Measurements from ENCODE around the gene TSPAN5. TPM values are rescaled to one million over a fixed set of nuclear protein-coding genes. Genes with fewer than 3 reads are reported as not detected.

TSPAN5 gene
- polyA plus RNA-seq, 1 of the 3 experiments (the other 2 are of a cell fraction): 38.6 TPM

- no peaks in the 10 kb centered on the region for H4K20me1 ChIP-seq (ENCODE audit: insufficient read depth)
- no peaks in the 10 kb centered on the region for H3K36me3 ChIP-seq (replicated peaks in 1 of 2; ENCODE audit: control insufficient read depth in 1 of 2, insufficient read depth in 2 of 2, low read length in 1 of 2)
- H3K9me2 ChIP-seq: no peaks in the 10 kb centered on the region
- 86% methylated on average over 5 of the region's 5 CpGs for WGBS (ENCODE audit: low lambda C conversion rate)
- no peak overlapping the region for H3K4me3 ChIP-seq (ENCODE audit: low read depth in 2 of 2, low read length in 1 of 2)
- peak overlapping the region; percentile 76; the same call in 1 of the 2 replicates for H3K9ac ChIP-seq
- peaks cover 8 to 65% of the 10 kb centered on the region in 2 experiments for H3K4me1 ChIP-seq (ENCODE audit: control insufficient read depth in 1 of 2, insufficient read depth in 2 of 2, low read depth in 1 of 2, low read length in 1 of 2)
- no peak overlapping the region for H2AFZ ChIP-seq (ENCODE audit: low read depth)
- no peaks in the 10 kb centered on the region for H3K9me3 ChIP-seq
- no peak for TF ChIP-seq GABPA (IDR thresholded peaks at IDR 0.05; ENCODE audit: low read depth)
- TF ChIP-seq POLR2AphosphoS5 (IDR thresholded peaks at IDR 0.05; ENCODE audit: low read depth, low read length): no peak
- TF ChIP-seq TAF1 (IDR thresholded peaks at IDR 0.05; ENCODE audit: borderline replicate concordance, low read depth, low read length): no peak
- TF ChIP-seq JUND (IDR thresholded peaks at IDR 0.05): no peak
- TF ChIP-seq USF1 (IDR thresholded peaks at IDR 0.05; ENCODE audit: borderline replicate concordance, low read depth): no peak
- TF ChIP-seq RFX5 (IDR thresholded peaks at IDR 0.05; ENCODE audit: low read length): no peak
- TF ChIP-seq EP300 (IDR thresholded peaks at IDR 0.05; ENCODE audit: borderline replicate concordance in 1 of 2, low read depth in 1 of 2, low read length in 1 of 2): no peak
- no peak for TF ChIP-seq REST (IDR thresholded peaks at IDR 0.05; ENCODE audit: low read depth, low read length)
- TF ChIP-seq MXI1 (IDR thresholded peaks at IDR 0.05; ENCODE audit: low read depth, low read length): no peak
- no peak for TF ChIP-seq ZBTB33 (IDR thresholded peaks at IDR 0.05; ENCODE audit: borderline replicate concordance, low read depth)
- no peak for TF ChIP-seq FOSL2 (IDR thresholded peaks at IDR 0.05; ENCODE audit: borderline replicate concordance, low read depth)
- TF ChIP-seq MEF2A (IDR thresholded peaks at IDR 0.05; ENCODE audit: borderline replicate concordance, low read depth): no peak
- TF ChIP-seq TCF12 (IDR thresholded peaks at IDR 0.05): no peak
- no peak for TF ChIP-seq GATA2 (CRISPR knock-in tag; IDR thresholded peaks at IDR 0.05)
- no peak for TF ChIP-seq SMC3 (IDR thresholded peaks at IDR 0.05; ENCODE audit: low read depth, low read length)
- H3F3A ChIP-seq (replicated peaks; ENCODE audit: insufficient read depth): peaks cover 47% of the 10 kb centered on the region
- peak overlapping the region; percentile 74 for H3K4me2 ChIP-seq
- H3K27ac ChIP-seq (ENCODE audit: low read depth in 2 of 2, low read length in 1 of 2): peak overlapping the region; percentile 4 to 98; a peak in 3 of 4 replicates
- CTCF ChIA-PET: interaction anchor here (0.6 kb wide), 1 partner anchor 137 kb away, joined by 3 read pairs; no protein-coding TSS in a partner anchor
- H3K79me2 ChIP-seq (ENCODE audit: insufficient read depth): peaks cover 88% of the 10 kb centered on the region
- no peak for DNase-seq
- POLR2A ChIA-PET: no interaction called here
- H3K27me3 ChIP-seq (ENCODE audit: insufficient read depth): no peaks in the 10 kb centered on the region
Measured at GRCh38 chr4:98522062-98522461, 136.3 kb downstream of the TSPAN5 start.

All from SK-N-SH (cell line).